GM18520 (cell line): ENCODE measurements around the gene GLRX.
"Not testable (repeated sequence)": the region's sequence is repeated elsewhere in the genome, so short reads cannot be mapped to it uniquely, and the experiment has no call there.

Experiments used
- ATAC-seq: cut with Tn5 transposase; IDR thresholded peaks from one replicate; pipeline ENCODE4 v1.9.1; 2021; ENCODE audit not compliant: unreplicated experiment

GLRX gene

DNA sequence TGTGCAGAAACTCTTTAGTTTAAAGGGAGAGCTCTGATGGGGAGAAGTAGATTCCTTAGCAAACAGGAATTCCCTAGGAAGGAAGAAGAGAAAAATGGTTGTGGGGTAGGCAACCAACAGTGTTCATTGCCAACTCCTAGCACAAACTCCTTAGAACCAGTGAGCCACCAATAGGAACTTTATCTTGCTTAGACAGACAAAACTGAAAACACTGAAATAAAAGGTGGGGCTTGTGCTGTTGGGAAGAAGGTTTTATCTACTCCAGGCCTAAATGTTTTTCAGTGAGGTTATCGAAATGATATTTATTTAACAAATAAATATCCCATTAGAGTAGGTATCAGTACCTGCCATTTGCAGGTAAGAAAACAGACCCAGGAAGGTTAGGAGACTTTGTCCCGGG, 7.7 kb upstream of the GLRX start:
- no peak for ATAC-seq

DNA sequence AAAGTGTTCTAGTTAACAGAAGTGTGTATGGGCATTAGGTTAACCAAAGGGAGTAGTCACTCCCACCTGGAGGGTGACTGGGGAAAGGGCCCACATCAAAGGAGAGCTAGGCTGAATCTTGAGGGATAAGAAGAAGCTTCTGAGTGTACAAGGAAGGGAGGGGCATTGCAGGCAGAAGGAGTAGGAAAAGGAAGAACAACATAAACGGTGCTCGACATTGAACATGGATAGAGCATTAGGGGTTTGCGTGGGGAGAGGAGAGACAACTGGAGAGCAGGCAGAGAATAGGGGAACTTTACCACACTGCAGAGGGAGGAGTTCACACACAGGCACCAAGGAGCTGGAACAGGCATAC, 5.3 kb upstream of the GLRX start:
- no peak for ATAC-seq

- ATAC-seq = no peak
Observed at GRCh38 chr5:95826949-95827891, 4.7 kb upstream of the GLRX start.

DNA sequence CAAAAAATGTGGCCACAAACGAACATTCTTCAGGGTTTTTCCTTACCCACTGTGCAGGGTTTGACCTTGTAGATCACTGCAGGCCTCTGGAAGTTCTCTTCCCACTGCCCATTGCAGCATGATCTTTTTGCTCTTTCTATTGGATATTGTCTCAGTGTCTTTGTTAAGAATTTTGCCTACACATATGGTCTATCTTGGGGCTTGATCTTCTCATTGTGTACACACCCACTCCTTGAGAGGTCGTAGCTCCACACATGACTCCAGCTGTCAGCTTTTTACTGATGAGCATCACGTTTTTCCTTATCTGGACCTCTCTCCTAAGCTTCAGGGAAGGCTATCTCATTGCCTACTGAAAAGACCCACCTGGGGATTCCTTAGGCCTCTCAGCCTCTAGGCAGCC, 3.0 kb upstream of the GLRX start:
- ATAC-seq = no peak

- no peak for ATAC-seq
Observed at GRCh38 chr5:95824747-95825146, 2.2 kb upstream of the GLRX start.

DNA sequence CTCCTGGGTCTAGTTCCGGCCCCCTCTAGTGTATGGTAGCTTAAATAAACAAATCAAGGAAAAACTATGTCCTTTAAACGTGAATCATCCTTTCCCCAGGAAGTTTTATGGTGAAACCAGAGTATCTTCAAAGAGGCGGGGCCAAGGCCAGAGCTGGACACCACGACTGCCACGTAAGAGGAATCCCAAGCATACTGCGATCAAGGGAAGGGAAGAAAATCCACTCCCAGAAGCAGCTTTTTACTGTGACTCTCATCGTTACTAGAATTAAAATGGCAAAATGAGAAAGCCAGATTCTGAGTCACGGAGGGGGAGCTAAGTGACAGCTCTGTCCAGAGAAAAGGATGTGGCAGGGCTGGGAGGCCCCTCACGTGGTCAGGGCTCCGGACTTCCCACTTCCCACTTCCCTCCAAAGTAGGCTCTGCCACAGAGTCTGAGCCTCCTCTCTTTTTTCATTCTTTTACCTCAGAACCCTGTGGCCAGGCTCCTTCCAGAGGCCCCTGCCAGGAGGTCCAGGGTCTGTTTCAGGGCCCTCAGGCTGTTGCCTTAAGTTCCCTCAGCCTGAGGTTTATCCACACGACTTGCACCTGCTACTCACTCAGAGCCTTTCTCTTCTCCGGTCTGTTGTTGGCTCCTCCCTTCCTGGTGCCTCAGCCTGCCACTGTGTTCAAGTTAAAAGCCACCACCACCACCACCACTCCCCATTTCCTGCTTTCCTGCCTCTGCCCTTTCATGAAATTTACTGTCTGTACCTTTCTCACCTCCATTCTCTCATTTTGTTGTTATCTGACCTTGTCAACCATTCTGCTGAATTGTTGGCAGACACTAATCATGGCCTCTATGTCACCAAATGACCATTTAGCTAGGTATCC, 1.4 kb upstream of the GLRX start:
- no peak for ATAC-seq

DNA sequence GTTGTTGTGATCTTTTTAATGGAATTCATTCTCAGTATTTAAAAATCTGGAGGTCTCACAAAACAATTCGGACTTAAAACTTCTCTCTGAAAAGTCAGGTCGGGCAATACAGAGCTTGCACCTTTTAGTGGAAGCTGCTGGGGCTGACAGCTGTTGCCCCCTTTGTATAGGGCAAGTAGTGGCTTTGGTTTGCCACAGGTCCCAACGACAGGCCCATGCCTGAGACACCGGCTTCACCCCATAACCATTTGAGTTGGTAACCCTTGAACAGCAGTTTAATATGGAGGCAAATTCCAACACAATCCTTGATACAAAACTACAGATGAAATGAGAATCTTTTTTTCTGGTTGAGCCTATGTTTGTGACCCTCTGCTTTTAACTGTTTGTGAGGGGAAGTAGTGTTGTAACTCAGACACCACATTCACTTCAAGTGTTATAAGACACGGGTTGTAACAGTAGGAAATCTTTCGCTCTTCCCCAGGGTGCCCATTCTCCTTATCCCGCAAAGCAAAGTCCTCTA, 752 bp upstream of the GLRX start:
- no peak for ATAC-seq

- peak; percentile 31 for ATAC-seq
Observed at GRCh38 chr5:95822043-95822541, 434 bp downstream of the GLRX start.

DNA sequence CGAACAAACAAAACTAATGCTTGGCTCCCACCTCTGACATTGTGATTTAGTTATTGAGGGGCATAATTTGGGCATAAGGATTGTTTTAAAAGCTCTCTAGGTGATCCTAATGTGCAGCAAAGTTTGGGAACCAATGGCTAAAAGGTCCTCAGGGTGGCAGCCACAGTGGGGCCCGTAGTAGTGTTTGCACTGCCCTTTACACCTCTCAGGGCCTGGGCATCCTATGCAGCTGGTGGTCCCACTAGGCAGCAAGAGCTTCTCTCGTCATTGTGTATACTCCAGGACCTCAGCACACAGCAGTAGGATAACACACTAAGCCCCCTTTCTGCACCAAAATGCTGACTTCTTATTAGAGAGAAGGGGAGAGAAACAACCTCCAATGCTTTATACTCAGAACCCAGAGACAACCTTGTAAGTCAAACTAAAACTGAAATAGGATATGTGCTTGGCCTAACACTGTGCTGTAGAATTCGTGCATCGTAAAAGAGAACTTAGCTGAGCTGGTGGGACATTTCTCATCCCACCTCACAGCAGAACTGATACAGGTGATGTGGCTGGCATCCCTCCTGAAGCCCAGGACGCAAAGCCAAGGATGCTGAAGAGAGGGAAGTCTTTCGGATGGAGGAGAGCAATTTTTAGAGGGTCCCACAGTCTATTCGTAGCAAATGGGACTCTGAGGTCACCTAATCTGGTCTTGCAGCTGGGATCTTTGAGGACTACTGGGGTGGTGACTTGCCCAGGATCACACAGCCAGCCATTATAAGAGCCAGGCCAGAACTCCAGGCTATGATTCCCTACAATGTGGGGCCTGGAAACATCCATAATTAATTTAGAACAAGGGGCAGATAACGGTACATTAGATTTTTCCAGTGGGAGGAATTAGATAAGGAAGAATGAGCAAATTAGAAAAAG, 1.2 kb downstream of the GLRX start:
- ATAC-seq = peak; percentile 20

DNA sequence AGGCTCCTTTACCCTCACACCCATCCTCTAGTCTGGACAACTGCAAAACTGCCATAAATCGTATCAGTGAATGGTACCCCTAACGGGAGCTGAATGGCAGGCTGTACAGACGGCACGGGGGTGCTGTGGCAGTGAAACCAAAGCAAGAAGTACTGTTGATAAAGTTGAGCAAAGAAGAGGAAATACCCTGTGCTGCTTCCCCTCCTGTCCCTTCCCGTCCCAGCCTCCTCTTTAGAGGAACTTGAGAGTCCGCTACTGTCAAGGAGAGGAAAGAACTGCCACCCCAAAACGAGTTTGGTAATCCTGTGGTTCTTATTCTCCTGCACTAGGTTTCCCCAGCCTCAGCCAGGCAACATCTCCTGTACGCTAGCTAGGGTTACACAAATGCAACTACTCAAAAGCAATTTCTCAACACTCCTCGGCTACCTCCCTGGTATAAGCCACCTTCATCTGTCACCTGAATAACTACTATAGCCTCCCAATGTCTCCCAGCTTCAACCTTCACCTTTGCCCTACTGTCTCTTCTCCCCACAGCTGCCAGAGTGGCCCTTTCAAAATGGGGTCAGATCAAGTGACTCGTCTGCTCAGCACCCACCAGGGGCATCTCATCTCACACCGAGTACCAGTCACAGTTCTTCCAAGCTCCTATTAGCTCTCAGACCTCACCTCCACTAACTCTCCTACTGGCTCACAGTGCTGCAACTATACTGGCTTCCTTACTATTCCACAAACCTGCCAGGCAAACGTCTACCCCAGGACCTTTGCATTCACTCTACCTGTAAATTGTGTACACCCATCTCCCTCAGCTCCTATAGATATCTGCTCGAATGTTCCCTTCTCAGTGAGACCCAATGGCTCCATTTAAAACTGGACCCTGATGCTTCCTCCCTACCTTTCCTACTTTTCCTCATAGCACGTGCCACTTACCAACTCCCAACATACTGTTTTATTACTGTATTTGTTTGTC, 4.1 kb downstream of the GLRX start:
- no peak for ATAC-seq

GRCh38 chr5:95817430-95817829, 5.1 kb downstream of the GLRX start:
- ATAC-seq = no peak

GRCh38 chr5:95816776-95817175, 5.8 kb downstream of the GLRX start:
- no peak for ATAC-seq

GRCh38 chr5:95816341-95816740, 6.2 kb downstream of the GLRX start:
- ATAC-seq = no peak

DNA sequence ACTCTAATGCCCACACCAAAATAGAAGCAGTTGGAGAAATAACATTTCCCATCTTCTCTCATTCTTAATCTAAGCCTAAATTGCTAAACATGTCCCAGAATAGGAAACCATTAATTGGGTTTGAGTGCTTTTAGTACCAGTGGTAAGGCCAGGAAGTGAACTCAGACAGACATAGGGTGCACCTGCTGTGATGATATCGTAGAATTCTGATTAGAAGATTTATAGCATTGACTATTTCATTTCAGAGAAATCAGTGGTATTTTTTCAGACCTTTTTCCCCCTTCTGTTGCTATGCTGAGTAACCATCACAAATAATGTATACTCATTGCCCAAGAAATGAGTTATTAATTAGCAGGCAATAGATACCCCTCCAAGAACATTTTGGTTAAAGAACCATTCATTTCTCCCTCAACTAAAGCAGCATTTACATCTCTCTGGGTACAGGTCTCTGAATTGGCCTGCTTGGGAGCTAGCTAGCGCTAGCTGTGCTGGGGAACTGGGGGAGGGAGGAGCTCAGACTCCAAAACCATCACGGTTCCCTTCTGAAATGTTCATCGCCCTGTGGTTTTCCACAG, 7.3 kb downstream of the GLRX start:
- ATAC-seq = no peak

GRCh38 chr5:95813035-95813434, 9.5 kb downstream of the GLRX start:
- not testable (repeated sequence) for ATAC-seq

- ATAC-seq = no peak
Observed at GRCh38 chr5:95812074-95812471, 10.5 kb downstream of the GLRX start.

DNA sequence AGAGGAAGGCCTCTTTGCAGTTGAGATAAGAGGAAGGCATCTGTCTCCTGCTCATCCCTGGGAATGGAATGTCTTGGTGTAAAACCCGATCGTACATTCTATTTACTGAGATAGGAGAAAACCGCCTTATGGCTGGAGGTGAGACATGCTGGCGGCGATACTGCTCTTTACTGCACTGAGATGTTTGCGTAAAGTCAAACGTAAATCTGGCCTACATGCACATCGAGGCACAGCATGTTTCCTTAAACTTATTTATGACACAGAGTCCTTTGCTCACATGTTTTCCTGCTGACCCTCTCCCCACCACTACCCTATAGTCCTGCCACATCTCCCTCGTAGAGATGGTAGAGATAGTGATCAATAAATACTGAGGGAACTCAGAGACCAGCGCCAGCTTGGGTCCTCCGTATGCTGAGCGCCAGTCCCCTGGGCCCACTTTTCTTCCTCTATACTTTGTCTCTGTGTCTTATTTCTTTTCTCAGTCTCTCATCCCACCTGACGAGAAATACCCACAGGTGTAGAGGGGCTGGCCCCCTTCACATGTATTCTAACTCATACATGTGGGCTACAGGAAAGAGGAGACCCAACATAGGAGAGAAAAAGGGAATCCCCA, 11.0 kb downstream of the GLRX start:
- ATAC-seq = not testable (repeated sequence)

GRCh38 chr5:95811126-95811423, 11.5 kb downstream of the GLRX start:
- not testable (repeated sequence) for ATAC-seq
